ENCODE results near the gene MACROD2. TPM values are rescaled to one million over a fixed set of nuclear protein-coding genes. Genes with fewer than 3 reads are reported as not detected.

MACROD2 gene
- total RNA-seq, 1 donor from 2014 or later: 3.5 TPM

DNA sequence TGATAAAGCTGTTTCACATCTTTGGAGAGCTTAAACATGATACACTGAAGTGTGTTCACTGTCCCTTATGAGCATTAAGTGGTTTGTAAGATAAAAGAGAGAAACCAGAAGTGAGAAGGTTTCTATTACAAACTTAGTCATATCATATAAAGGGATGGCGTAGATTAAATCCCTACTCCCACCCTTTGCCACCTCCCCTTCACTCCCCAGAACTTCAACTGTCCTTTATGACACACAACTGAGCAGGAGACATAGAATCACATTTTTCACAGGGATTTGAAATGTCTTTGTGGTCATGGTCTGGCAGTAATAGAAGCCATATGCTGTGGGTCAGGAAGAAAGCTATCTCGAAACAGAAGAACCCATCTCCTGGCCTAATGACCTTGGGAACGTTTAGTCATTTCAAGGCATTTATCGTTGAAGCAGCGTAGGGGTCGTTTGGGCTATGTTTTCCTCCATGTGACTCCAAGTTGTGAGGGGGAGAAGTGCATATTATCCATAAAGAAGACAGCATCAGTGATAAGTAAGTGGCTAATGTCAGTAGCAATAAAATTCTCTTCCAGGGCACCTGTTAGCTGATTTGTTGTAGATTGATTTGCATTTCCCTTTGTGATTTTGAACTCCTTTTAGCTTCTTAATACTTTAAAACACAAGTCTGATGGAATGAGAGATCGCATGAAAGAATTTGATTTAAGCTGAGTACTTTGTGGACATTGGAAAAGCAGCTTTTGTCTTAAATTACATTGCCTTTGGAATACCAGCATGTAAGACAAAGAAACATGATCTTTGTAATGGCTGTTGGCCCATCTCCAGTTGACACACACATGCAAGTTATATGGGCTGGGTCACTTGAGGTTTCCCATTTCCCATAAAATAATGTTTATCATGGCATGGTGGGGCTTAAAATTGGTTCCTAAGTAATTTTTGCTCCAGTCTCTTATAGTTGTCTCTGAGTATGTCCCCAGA is 843.6 kb downstream of the MACROD2 start:
- H3K9me3 ChIP-seq: no peaks in the 10 kb centered on the region
- H3K36me3 ChIP-seq: no peaks in the 10 kb centered on the region
- H3K4me1 ChIP-seq: no peaks in the 10 kb centered on the region
- H3K27ac ChIP-seq: no peak overlapping the region
- intact Hi-C loops (cut with DNase I): no loop called here
- H3K27me3 ChIP-seq: no peaks in the 10 kb centered on the region
- no peak for DNase-seq (ENCODE audit: low spot score in 2 of 2)
- no peak overlapping the region for H3K4me3 ChIP-seq
- TF ChIP-seq, protein P1, sequence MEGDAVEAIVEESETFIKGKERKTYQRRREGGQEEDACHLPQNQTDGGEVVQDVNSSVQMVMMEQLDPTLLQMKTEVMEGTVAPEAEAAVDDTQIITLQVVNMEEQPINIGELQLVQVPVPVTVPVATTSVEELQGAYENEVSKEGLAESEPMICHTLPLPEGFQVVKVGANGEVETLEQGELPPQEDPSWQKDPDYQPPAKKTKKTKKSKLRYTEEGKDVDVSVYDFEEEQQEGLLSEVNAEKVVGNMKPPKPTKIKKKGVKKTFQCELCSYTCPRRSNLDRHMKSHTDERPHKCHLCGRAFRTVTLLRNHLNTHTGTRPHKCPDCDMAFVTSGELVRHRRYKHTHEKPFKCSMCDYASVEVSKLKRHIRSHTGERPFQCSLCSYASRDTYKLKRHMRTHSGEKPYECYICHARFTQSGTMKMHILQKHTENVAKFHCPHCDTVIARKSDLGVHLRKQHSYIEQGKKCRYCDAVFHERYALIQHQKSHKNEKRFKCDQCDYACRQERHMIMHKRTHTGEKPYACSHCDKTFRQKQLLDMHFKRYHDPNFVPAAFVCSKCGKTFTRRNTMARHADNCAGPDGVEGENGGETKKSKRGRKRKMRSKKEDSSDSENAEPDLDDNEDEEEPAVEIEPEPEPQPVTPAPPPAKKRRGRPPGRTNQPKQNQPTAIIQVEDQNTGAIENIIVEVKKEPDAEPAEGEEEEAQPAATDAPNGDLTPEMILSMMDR (IDR thresholded peaks at IDR 0.05): no peak

DNA sequence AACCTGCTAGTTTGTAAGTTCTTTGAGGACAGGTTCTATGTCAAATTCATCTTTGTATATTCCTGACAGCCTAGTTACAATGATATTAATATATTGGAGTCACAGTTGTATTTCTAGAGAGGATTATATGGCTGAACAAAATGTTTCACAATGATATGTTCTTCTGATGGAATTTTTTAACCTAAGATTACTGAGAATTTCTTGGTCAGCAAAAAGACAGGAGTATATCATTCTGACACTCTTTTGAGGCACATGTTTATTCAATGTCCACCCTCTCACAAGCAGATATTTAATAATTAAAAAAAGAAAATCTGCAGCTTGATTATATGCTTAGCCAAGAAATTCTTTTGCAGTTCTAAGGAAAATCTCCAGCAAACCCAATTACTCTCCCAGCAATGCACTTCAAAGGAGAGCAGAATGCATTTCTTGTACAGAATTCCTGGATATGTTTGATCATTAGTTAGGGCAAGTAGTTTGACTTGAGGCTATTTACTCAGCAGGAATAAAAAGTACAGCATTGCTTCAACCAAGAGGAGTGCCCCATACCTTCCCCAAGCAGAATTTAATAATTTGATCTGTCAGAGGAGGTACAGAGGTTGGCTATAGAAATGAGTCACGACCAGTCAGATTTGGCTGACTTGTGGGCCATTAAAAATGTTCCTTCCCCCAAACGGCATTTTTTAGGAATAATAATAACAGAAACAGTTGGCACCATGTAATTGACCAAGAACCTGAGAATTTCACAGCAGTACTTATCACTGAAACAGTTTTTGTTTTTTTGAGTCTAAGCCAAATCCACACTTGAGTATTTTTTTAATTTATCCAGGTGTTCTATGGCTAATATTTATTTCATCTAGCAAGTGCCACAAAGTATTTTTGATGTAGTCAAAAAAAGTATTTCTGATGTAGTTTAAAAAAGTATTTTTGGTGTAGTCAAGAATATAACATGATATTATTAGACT is 850.2 kb downstream of the MACROD2 start:
- Histone ChIP-seq H3K27ac (no peak overlapping the region), H3K9me3 (no peaks in the 10 kb centered on the region)
- intact Hi-C loops (cut with DNase I): no loop called here

GRCh38 chr20:14848806-14849205 is 853.5 kb downstream of the MACROD2 start:
- TF ChIP-seq, protein P1 (IDR thresholded peaks at IDR 0.05): no peak
- no peak for DNase-seq (ENCODE audit: low spot score in 2 of 2)
- intact Hi-C loops (cut with DNase I): no loop called here

More for the DNA sequence above, 850.2 kb downstream of the MACROD2 start:
- no peaks in the 10 kb centered on the region for H3K27me3 ChIP-seq
- H3K36me3 ChIP-seq: no peaks in the 10 kb centered on the region
- DNase-seq (ENCODE audit: low spot score in 2 of 2): no peak
- no peak overlapping the region for H3K4me3 ChIP-seq
- H3K4me1 ChIP-seq: no peaks in the 10 kb centered on the region
- TF ChIP-seq, protein P1 (IDR thresholded peaks at IDR 0.05): no peak

DNA sequence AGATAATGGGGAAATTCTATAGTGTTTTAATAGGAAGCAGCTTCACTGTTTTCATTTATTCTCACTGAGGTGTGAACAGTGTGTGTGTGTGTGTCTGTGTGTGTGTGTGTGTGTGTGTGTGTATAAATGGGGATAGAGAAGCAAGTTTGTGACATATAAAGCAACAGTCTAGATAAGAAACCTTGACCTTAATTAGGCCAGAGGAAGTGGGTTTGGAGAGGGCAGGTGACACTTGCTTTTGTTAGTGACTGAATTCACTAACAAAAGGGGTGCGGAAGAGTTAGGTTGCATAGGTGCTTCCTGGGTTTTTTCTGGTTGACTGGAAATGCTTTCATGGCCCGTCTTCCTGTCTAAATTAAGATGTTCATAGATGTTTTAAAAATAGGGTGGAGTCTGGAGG is 857.8 kb downstream of the MACROD2 start:
- Histone ChIP-seq H3K9me3 (no peaks in the 10 kb centered on the region), H3K4me1 (no peaks in the 10 kb centered on the region), H3K27ac (no peak overlapping the region), H3K36me3 (no peaks in the 10 kb centered on the region), H3K27me3 (no peaks in the 10 kb centered on the region), H3K4me3 (no peak overlapping the region)
- no peak for DNase-seq (ENCODE audit: low spot score in 2 of 2)
- TF ChIP-seq, protein P1 (IDR thresholded peaks at IDR 0.05): no peak
- intact Hi-C loops (cut with DNase I): no loop called here

More at GRCh38 chr20:14848806-14849205, 853.5 kb downstream of the MACROD2 start:
- H3K4me3 ChIP-seq: no peak overlapping the region
- H3K9me3 ChIP-seq: no peaks in the 10 kb centered on the region
- no peak overlapping the region for H3K27ac ChIP-seq
- H3K27me3 ChIP-seq: no peaks in the 10 kb centered on the region
- no peaks in the 10 kb centered on the region for H3K36me3 ChIP-seq
- no peaks in the 10 kb centered on the region for H3K4me1 ChIP-seq

- Histone ChIP-seq H3K4me1 (no peaks in the 10 kb centered on the region), H3K4me3 (no peak overlapping the region), H3K27ac (no peak overlapping the region), H3K27me3 (no peaks in the 10 kb centered on the region), H3K9me3 (no peaks in the 10 kb centered on the region), H3K36me3 (no peaks in the 10 kb centered on the region)
- intact Hi-C loops (cut with DNase I): no loop called here
- TF ChIP-seq, protein P1 (IDR thresholded peaks at IDR 0.05): no peak
- DNase-seq (ENCODE audit: low spot score in 2 of 2): no peak
Measured at GRCh38 chr20:14855171-14855570, 859.9 kb downstream of the MACROD2 start.
